ENCODE data around the gene GRIFIN.

GRCh38 chr7:2516194-2516555 lies 40.0 kb upstream of the GRIFIN start:
- TF ChIP-seq CTCF (IDR thresholded peaks at IDR 0.05; ENCODE audit: insufficient read depth, low read depth, low read length) (no peak), EZH2 (IDR thresholded peaks at IDR 0.05; ENCODE audit: insufficient read depth, low read length) (no peak)

All from astrocyte (in vitro differentiated cells and primary cell).